SK-N-SH (cell line): ENCODE measurements around the gene LRMDA. TPM values are rescaled to one million over a fixed set of nuclear protein-coding genes. Genes with fewer than 3 reads are reported as not detected.
"Not testable (repeated sequence)": the region's sequence is repeated elsewhere in the genome, so short reads cannot be mapped to it uniquely, and the experiment has no call there.

Source experiments
- CTCF ChIA-PET: fragments of 300-600, 350-600 bp; formaldehyde crosslinking; extraction: SDS; loops from one replicate; lab custom pipeline; 2021; lab: Yijun Ruan, JAX
- POLR2A ChIA-PET: fragments of 350-600 bp; sonication (Branson Sonifier 250); formaldehyde crosslinking; extraction: SDS; loops from one replicate; lab custom pipeline; 2020; ENCODE audit warnings: antibody characterized with exemption, inconsistent platforms; lab: Yijun Ruan, JAX
- DNase-seq: peaks from one replicate; pipeline ENCODE4 v3.0.0; 2012
- H2AFZ ChIP-seq: fragments of 200-600 bp; sonication (generic); 2 replicates; pipeline ENCODE4 v1.8.1; 2016; ENCODE audit warnings: antibody characterized with exemption, mild to moderate bottlenecking, low read depth
- H3F3A ChIP-seq: fragments of 200-600 bp; sonication (generic); replicated peaks from 2 replicates; pipeline ENCODE3; 2016; ENCODE audit warnings: antibody characterized with exemption, mild to moderate bottlenecking; ENCODE audit not compliant: insufficient read depth
- H3K27ac ChIP-seq, 2 experiments: fragments of 200-500 bp in 1 of 2; fragments of 200-600 bp in 1 of 2; sonication (Bioruptor generic) in 1 of 2; sonication (generic), shearing (Covaris generic) in 1 of 2; 2 replicates each; pipeline versions ENCODE4 v1.5.1 to v1.6.1; 2014 to 2016; ENCODE audit warnings: low read depth in 2 of 2, inconsistent platforms in 1 of 2, low read length in 1 of 2, mild to moderate bottlenecking in 1 of 2, mixed read lengths in 1 of 2
- H3K27me3 ChIP-seq: fragments of 200-600 bp; sonication (generic), shearing (Covaris generic); 2 replicates; pipeline ENCODE4 v1.6.1; 2016; ENCODE audit warnings: mixed run types; ENCODE audit not compliant: insufficient read depth
- H3K36me3 ChIP-seq, 2 experiments: fragments of 200-500 bp in 1 of 2; fragments of 200-600 bp in 1 of 2; sonication (Bioruptor generic) in 1 of 2; sonication (generic) in 1 of 2; replicated peaks in 1 of 2; 2 replicates each; pipeline versions ENCODE3 to v1.5.1; 2014 to 2016; ENCODE audit warnings: low read length in 1 of 2, mild to moderate bottlenecking in 1 of 2; ENCODE audit not compliant: insufficient read depth in 2 of 2, control insufficient read depth in 1 of 2
- H3K4me1 ChIP-seq, 2 experiments: fragments of 200-500 bp in 1 of 2; fragments of 200-600 bp in 1 of 2; sonication (Bioruptor generic) in 1 of 2; sonication (generic), shearing (Covaris generic) in 1 of 2; 2 replicates each; pipeline versions ENCODE4 v1.5.1 to v1.6.1; 2014 to 2016; ENCODE audit warnings: low read depth in 1 of 2, low read length in 1 of 2, mixed run types in 1 of 2; ENCODE audit not compliant: insufficient read depth in 2 of 2, control insufficient read depth in 1 of 2
- H3K4me2 ChIP-seq: fragments of 200-600 bp; sonication (generic), shearing (Covaris generic); 2 replicates; pipeline ENCODE4 v1.6.1; 2017; ENCODE audit warnings: mixed run types
- H3K4me3 ChIP-seq, 2 experiments: fragments of 200-500 bp in 1 of 2; fragments of 200-600 bp in 1 of 2; sonication (Bioruptor generic) in 1 of 2; sonication (generic), shearing (Covaris generic) in 1 of 2; 2 replicates each; pipeline versions ENCODE4 v1.5.1 to v1.8.1; 2014 to 2016; ENCODE audit warnings: low read depth in 2 of 2, inconsistent platforms in 1 of 2, low read length in 1 of 2, mild to moderate bottlenecking in 1 of 2, mixed read lengths in 1 of 2, moderate library complexity in 1 of 2
- H3K79me2 ChIP-seq: fragments of 200-600 bp; sonication (generic); 2 replicates; pipeline ENCODE4 v1.8.1; 2017; ENCODE audit warnings: mild to moderate bottlenecking; ENCODE audit not compliant: insufficient read depth
- H3K9ac ChIP-seq: fragments of 200-600 bp; sonication (generic); 2 replicates; pipeline ENCODE4 v1.6.1; 2017; ENCODE audit warnings: mixed run types
- H3K9me2 ChIP-seq: fragments of 200-600 bp; sonication (generic); 2 replicates; pipeline ENCODE4 v1.6.1; 2017; ENCODE audit warnings: mixed run types
- H3K9me3 ChIP-seq: fragments of 200-600 bp; sonication (generic); 2 replicates; pipeline ENCODE4 v1.6.1; 2017; ENCODE audit warnings: mixed run types, mild to moderate bottlenecking, moderate library complexity
- H4K20me1 ChIP-seq: fragments of 200-600 bp; sonication (generic); 2 replicates; pipeline ENCODE4 v1.6.1; 2017; ENCODE audit warnings: mild to moderate bottlenecking, mixed run types; ENCODE audit not compliant: insufficient read depth
- CHD2 ChIP-seq: fragments of 150-350 bp; IDR thresholded peaks from 2 replicates; pipeline ENCODE4 v1.6.1; 2018; ENCODE audit warnings: low read length; ENCODE audit not compliant: partially characterized antibody
- EP300 ChIP-seq, 2 experiments: IDR thresholded peaks; 2 replicates each; pipeline versions ENCODE4 v1.4.0 to v1.6.1; 2012; ENCODE audit warnings: borderline replicate concordance in 1 of 2, low read depth in 1 of 2, low read length in 1 of 2
- FOXM1 ChIP-seq: IDR thresholded peaks from 2 replicates; pipeline ENCODE4 v1.4.0; 2012; ENCODE audit warnings: low read depth, mild to moderate bottlenecking
- MEF2A ChIP-seq: IDR thresholded peaks from 2 replicates; pipeline ENCODE4 v1.4.0; 2012; ENCODE audit warnings: low read depth, borderline replicate concordance
- MXI1 ChIP-seq: IDR thresholded peaks from 2 replicates; pipeline ENCODE4 v1.6.1; 2012; ENCODE audit warnings: mild to moderate bottlenecking, low read depth, low read length, improper control_type of control experiment
- POLR2AphosphoS5 ChIP-seq: IDR thresholded peaks from 2 replicates; pipeline ENCODE4 v1.6.1; 2012; ENCODE audit warnings: low read depth, low read length
- RCOR1 ChIP-seq: fragments of 150-350 bp; IDR thresholded peaks from 2 replicates; pipeline ENCODE4 v1.6.1; 2017; ENCODE audit warnings: antibody characterized with exemption, low read length
- SIN3A ChIP-seq: IDR thresholded peaks from 2 replicates; pipeline ENCODE4 v1.6.1; 2012; ENCODE audit warnings: low read depth, mild to moderate bottlenecking, low read length, moderate library complexity, borderline replicate concordance
- TEAD4 ChIP-seq: IDR thresholded peaks from 2 replicates; pipeline ENCODE4 v1.4.0; 2012; ENCODE audit warnings: mild to moderate bottlenecking, borderline replicate concordance; ENCODE audit not compliant: insufficient read depth
- WGBS: methylation state at CpG from one replicate; pipeline ENCODE4 v1.1.6; 2017; ENCODE audit warnings: low lambda C conversion rate; 5-methylcytosine and 5-hydroxymethylcytosine counted together
- polyA plus RNA-seq, 3 experiments: library from polyadenylated mRNA; depleted of rRNA; stranded (reverse); fragments of >200 nt; gene quantifications; 2 replicates each; pipeline ENCODE4 v1.2.3, GENCODE V29; 2012
- TF ChIP-seq, protein P1 (sequence below): IDR thresholded peaks from 2 replicates; pipeline ENCODE4 v1.4.0; 2012; ENCODE audit warnings: low read depth, borderline replicate concordance
- TF ChIP-seq, protein P2 (sequence below): fragments of 150-350 bp; IDR thresholded peaks from 2 replicates; pipeline ENCODE4 v1.6.1; 2016; ENCODE audit warnings: mild to moderate bottlenecking, low read depth, low read length
- TF ChIP-seq, protein P3 (sequence below): IDR thresholded peaks from 2 replicates; pipeline ENCODE4 v1.6.1; 2012; ENCODE audit warnings: mild to moderate bottlenecking, low read depth, low read length, moderate library complexity

LRMDA gene
- polyA plus RNA-seq, 1 of the 3 experiments (the other 2 are of a cell fraction), result 0.95 TPM

DNA sequence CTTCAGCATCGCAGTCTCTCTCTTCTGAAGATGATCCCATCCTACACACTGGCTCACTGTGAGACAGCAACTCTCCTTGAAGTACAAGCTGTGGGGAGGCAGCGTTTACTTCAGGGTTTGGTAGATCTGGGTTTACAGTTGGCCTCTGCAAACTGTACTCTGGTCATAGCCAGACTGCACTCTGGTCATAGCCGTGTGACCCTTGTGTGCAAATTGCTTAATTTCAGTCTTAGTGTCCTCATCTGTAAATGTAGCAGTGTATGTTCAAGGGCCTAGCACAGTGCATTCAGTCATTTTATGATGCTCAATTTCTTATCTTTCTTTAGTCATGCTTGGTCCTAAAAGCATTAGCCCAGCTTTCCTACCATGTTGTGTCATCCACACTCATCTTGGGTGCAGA, 188.2 kb downstream of the LRMDA start:
- no peaks in the 10 kb centered on the region for H4K20me1 ChIP-seq
- no peak overlapping the region for H3K4me2 ChIP-seq
- WGBS, result 94% methylated on average over 3 of the region's 3 CpGs
- no peaks in the 10 kb centered on the region for H3K79me2 ChIP-seq
- H3K9me3 ChIP-seq, result no peaks in the 10 kb centered on the region
- H3K4me3 ChIP-seq, result no peak overlapping the region
- no peaks in the 10 kb centered on the region; a peak in 2 of 4 replicates for H3K4me1 ChIP-seq
- H3K9me2 ChIP-seq, result no peaks in the 10 kb centered on the region
- no peak for DNase-seq
- no peaks in the 10 kb centered on the region for H3F3A ChIP-seq
- no peak overlapping the region for H3K27ac ChIP-seq
- TF ChIP-seq SIN3A (no peak), EP300 (IDR thresholded peaks at IDR 0.05; ENCODE audit: borderline replicate concordance in 1 of 2, low read depth in 1 of 2, low read length in 1 of 2) (no peak), CHD2 (no peak), RCOR1 (no peak), MEF2A (no peak), POLR2AphosphoS5 (no peak), FOXM1 (no peak), MXI1 (no peak)
- TF ChIP-seq, protein P1, sequence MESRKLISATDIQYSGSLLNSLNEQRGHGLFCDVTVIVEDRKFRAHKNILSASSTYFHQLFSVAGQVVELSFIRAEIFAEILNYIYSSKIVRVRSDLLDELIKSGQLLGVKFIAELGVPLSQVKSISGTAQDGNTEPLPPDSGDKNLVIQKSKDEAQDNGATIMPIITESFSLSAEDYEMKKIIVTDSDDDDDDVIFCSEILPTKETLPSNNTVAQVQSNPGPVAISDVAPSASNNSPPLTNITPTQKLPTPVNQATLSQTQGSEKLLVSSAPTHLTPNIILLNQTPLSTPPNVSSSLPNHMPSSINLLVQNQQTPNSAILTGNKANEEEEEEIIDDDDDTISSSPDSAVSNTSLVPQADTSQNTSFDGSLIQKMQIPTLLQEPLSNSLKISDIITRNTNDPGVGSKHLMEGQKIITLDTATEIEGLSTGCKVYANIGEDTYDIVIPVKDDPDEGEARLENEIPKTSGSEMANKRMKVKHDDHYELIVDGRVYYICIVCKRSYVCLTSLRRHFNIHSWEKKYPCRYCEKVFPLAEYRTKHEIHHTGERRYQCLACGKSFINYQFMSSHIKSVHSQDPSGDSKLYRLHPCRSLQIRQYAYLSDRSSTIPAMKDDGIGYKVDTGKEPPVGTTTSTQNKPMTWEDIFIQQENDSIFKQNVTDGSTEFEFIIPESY, result no peak
- TF ChIP-seq, protein P2, sequence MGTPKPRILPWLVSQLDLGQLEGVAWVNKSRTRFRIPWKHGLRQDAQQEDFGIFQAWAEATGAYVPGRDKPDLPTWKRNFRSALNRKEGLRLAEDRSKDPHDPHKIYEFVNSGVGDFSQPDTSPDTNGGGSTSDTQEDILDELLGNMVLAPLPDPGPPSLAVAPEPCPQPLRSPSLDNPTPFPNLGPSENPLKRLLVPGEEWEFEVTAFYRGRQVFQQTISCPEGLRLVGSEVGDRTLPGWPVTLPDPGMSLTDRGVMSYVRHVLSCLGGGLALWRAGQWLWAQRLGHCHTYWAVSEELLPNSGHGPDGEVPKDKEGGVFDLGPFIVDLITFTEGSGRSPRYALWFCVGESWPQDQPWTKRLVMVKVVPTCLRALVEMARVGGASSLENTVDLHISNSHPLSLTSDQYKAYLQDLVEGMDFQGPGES, result no peak
- ChIA-PET CTCF (no interaction called here), POLR2A (no interaction called here)
- no peaks in the 10 kb centered on the region for H3K36me3 ChIP-seq
- no peak overlapping the region for H2AFZ ChIP-seq
- no peaks in the 10 kb centered on the region for H3K27me3 ChIP-seq
- no peak overlapping the region for H3K9ac ChIP-seq

DNA sequence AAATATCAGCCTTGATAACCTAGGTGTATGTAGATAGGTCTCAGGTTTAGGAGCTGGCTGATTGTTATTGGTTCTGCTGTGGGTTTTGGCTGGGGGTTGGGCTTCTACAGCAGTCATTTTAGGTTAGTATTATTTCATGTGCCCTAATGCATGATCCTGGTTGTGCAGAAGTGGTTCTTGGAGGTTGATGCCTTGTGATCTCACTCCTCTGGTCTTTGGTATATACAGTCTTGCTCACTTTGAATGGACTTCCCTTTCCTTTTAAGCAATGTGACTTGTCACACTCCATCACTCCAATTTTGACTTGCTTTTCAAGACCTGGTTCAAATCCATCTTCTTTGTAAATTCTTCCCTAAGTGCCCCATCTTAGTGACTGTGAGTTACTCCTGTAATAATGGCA, 188.9 kb downstream of the LRMDA start:
- Histone ChIP-seq H3K9me2 (no peaks in the 10 kb centered on the region), H3K27me3 (no peaks in the 10 kb centered on the region), H3K9me3 (no peaks in the 10 kb centered on the region), H3K4me1 (no peaks in the 10 kb centered on the region; a peak in 2 of 4 replicates), H2AFZ (no peak overlapping the region), H3K4me2 (no peak overlapping the region)
- CTCF ChIA-PET, result no interaction called here
- TF ChIP-seq FOXM1 (no peak), TEAD4 (no peak)
- TF ChIP-seq, protein P3, sequence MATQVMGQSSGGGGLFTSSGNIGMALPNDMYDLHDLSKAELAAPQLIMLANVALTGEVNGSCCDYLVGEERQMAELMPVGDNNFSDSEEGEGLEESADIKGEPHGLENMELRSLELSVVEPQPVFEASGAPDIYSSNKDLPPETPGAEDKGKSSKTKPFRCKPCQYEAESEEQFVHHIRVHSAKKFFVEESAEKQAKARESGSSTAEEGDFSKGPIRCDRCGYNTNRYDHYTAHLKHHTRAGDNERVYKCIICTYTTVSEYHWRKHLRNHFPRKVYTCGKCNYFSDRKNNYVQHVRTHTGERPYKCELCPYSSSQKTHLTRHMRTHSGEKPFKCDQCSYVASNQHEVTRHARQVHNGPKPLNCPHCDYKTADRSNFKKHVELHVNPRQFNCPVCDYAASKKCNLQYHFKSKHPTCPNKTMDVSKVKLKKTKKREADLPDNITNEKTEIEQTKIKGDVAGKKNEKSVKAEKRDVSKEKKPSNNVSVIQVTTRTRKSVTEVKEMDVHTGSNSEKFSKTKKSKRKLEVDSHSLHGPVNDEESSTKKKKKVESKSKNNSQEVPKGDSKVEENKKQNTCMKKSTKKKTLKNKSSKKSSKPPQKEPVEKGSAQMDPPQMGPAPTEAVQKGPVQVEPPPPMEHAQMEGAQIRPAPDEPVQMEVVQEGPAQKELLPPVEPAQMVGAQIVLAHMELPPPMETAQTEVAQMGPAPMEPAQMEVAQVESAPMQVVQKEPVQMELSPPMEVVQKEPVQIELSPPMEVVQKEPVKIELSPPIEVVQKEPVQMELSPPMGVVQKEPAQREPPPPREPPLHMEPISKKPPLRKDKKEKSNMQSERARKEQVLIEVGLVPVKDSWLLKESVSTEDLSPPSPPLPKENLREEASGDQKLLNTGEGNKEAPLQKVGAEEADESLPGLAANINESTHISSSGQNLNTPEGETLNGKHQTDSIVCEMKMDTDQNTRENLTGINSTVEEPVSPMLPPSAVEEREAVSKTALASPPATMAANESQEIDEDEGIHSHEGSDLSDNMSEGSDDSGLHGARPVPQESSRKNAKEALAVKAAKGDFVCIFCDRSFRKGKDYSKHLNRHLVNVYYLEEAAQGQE, result no peak
- TF ChIP-seq, all 33 proteins: peak for 0
- POLR2A ChIA-PET, result no interaction called here
- Histone ChIP-seq H3K4me3 (no peak overlapping the region), H3K27ac (no peak overlapping the region), H4K20me1 (no peaks in the 10 kb centered on the region), H3F3A (no peaks in the 10 kb centered on the region), H3K79me2 (no peaks in the 10 kb centered on the region), H3K36me3 (no peaks in the 10 kb centered on the region), H3K9ac (no peak overlapping the region)
- DNase-seq, result no peak

DNA sequence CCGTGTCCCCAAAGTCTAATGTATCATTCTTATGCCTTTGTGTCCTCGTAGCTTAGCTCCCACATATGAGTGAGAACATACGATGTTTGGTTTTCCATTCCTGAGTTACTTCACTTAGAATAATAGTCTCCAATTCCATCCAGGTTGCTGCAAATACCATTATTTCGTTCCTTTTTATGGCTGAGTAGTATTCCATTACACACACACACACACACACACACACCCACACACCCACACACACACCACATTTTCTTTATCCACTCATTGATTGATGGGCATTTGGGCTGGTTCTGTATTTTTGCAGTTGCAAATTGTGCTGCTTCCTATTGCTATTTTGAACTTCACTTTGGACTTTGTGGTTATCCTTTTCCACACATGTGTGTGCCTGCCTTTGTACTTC, 189.6 kb downstream of the LRMDA start:
- WGBS, result 69% methylated on average over 4 of the region's 4 CpGs
- H3K79me2 ChIP-seq, DNase-seq, H3K9me2 ChIP-seq, H3K27ac ChIP-seq, POLR2A ChIA-PET, H3K4me2 ChIP-seq, H3F3A ChIP-seq, H3K4me3 ChIP-seq, H4K20me1 ChIP-seq, H3K9me3 ChIP-seq, H3K9ac ChIP-seq, H3K27me3 ChIP-seq, H2AFZ ChIP-seq, CTCF ChIA-PET, H3K36me3 ChIP-seq, H3K4me1 ChIP-seq: not testable (repeated sequence)
